HG03039 (cell line): Measurements from ENCODE around the gene RNU4-1.

Experiments used
- ATAC-seq: cut with Tn5 transposase; IDR thresholded peaks from one replicate; pipeline ENCODE4 v1.9.1; 2021; ENCODE audit warnings: mild to moderate bottlenecking, moderate library complexity; ENCODE audit not compliant: unreplicated experiment

The RNU4-1 gene

DNA sequence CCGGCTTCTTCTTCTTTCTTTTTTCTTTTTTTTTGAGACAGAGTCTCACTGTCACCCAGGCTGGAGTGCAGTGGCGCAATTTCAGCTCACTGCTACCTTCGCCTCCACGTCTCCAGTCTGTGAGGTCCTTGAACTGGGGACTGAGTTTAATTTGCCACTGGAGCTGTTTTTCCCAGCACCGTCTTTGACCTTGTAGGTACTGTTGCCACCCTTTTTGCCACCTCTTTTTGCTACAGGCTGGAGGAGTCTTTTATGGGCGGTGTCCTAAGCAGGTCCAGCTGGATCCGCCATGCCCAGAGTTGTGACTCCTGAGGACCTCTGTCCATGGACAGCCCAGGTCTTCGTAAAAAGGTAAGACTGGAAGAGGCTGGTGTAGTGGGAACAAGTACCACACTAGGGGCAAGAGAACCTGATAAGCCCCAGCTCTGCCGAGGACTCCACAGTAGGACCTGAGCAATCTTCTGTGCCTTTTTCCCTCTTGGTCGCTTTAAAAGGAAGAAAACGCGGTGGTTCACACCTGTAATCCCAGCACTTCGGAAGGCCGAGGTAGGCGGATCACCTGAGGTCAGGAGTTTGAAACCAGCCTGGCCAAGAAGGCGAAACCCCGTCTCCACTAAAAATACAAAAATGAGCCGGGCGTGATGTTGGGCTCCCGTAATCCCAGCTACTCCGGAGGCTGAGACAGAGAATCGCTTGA is 2.3 kb downstream of the RNU4-1 start:
- ATAC-seq = no peak

DNA sequence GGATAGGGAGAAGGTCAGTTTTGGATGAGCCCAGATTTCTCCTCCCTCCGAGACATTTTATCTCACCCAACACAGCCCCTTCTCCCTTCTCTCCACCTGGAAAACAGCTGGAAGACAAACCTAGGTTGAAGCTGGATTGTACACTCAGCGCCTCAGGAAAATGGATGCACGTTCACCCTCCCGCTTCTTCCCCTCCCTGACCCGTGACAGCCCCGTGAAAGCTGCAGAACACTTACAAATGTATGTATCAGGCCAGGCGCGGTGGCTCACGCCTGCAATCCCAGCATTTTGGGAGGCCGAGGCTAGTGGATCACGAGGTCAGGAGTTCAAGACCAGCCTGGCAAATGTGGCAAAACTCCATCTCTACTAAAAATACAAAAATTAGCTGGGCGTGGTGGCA is 5.5 kb downstream of the RNU4-1 start:
- no peak for ATAC-seq

DNA sequence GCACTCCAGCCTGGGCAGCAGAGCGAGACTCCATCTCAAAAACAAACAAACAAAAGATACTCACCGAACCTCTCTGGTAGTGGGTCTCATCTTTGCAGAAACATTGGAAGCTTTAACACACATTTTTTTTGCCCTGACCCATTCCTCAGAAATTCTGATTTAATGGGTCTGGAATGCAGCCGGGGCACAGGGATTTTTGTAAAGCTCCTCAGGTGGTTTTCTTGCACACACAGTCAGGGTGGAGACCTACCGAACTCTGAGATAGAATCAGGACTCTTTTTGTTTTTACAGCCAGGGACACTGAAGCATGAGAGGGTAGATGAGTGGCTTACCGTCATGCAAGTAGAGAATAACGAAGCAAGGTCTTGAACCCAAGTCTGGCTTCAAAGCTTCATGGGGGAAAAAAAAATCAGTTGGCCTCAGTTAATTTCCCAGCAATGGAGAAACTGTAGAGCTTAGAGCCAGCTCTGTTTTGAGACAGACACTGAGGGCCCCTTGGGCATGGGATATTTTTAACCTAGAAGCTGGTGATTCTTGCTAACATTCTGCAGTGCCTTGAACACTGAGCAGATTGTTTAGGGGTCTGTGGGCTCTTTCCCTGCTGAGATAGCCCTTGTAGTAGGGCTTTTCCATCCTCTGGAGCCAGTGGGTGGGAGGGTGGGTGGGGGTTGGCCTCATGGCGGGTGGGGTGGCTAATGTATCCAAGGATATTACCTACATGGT is 6.1 kb downstream of the RNU4-1 start:
- ATAC-seq = no peak

DNA sequence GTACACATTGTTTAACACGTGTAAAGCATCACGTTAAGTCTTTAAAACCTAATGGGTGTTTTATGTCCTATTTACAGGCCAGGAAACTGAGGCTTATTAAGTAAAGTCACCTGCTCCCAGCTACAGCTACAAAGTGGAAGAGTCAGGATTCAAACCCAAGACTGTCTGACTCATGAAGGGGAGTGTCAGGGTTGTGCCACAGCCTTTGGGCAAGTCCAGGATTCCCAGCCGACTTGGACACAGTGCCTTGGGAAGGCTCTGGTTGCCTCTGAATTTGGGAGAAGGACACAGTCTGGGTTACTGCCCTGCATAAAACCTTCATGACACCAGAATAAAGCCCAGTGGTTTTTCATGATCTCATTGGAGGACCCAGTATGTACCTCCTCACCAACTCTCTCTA is 8.7 kb downstream of the RNU4-1 start:
- no peak for ATAC-seq

DNA sequence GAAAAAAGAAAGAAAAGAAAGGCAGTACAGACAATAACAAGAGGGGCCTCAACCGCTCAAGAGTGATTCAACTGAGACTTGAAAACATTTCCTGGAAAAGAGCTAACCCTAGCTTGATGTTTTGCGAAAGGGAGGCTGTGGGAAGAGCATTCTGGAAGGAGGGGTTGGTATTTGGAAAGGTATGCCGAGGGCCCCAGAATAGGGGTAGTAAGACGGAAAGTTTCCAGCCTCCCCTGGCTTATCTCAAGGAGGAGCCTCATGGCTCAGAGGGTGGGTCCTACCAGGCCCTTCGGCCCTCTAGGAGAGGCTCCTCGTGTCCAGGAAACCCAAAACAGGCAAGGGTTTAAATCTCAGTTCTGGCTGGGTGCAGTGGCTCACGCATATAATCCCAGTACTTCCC is 9.7 kb downstream of the RNU4-1 start:
- no peak for ATAC-seq

DNA sequence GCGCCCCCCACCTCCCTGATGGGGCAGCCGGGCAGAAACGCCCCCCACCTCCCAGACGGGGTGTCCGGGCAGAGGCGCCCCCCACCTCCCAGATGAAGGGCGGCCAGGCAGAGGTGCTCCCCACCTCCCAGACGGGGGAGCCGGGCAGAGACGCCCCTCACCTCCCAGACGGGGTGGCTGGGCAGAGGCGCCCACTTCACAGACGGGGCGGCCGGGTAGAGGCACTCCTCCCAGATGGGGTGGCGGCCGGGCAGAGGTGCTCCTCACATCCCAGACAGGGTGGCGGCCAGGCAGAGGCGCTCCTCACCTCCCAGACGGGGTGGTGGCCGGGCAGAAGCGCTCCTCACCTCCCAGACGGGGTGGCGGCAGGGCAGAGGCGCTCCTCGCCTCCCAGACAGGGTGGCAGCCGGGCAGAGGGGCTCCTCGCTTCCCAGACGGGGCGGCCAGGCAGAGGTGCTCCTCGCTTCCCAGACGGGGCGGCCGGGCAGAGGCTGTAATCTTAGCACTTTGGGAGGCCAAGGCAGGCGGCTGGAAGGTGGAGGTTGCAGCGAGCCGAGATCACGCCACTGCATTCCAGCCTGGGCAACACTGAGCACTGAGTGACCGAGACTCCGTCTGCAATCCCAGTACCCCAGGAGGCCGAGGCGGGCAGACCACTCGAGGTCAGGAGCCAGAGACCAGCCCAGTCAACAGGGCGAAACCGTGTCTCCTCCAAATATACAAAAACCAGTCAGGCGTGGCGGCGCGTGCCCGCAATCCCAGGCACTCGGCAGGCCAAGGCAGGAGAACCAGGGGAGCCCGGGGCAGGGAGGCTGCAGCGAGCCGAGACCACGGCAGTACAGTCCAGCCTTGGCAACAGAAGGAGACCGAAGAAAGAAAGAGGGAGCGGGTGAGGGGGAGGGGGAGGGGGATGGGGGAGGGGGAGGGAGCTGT is 14.6 kb downstream of the RNU4-1 start:
- no peak for ATAC-seq

DNA sequence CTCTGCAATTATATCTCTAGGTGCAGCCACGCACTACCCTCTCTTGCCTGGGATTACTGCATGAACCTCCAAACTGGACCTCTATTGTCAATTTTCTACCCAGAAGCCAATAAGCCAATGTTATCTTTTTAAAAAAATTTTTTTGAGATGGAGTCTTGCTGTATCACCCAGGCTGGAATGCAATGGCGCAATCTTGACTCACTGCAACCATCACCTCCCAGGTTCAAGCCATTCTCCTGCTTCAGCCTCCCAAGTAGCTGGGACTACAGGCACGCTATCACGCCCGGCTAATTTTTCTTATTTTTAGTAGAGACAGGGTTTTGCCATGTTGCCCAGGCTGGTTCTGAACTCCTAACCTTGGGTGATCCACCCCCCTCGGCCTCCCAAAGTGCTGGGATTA is 16.3 kb downstream of the RNU4-1 start:
- ATAC-seq = no peak

DNA sequence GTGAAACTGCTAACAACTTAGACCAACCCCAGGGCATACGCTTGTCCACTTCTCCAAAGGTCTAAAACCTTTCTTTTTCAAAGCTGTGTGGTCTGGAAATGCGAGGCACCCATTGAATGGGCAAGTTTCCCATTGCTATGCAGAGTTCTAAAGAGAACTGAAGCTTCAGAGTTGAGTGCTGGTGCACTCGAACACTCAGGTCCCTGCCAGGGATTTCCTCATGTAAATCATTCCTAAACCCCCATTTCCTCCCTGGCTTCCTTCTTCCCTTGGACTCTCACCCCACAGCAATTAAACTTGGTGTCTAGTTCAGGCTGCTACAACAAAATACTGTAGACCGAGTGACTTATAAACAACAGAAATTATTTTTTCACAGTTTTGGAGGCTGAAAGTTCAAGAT is 25.3 kb downstream of the RNU4-1 start:
- no peak for ATAC-seq

DNA sequence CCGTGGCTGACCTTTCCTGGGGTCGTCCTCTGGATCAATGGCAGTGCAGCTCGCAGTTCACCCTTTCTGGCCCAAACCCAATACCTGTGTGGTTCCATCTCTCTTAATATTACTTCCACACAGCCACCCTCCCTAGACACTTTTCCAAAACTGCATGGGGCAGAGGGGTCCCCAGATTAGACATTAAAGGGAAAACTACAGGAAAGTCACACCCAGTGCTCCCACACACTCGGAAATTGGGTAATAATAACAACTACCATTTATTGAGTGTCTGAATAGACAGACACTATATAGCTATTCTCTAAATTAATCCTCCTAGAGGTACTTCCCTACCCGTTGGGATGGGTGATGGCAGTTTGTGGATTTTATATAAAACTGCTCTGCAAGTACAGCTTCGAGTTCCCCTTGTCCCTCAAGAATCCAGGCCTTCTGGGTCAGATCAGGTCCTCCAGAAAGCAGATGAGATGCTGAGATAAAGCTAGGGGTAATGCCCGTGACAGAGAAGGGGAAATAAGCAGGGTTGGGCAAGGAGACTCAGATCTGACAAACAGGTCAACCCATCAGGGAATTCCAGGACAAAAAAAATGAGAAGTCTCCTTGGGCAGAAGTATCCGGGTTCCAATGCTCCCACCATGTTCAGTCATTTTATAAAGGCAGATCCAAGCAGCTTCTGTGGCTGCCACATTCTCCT is 26.7 kb downstream of the RNU4-1 start:
- ATAC-seq = no peak

DNA sequence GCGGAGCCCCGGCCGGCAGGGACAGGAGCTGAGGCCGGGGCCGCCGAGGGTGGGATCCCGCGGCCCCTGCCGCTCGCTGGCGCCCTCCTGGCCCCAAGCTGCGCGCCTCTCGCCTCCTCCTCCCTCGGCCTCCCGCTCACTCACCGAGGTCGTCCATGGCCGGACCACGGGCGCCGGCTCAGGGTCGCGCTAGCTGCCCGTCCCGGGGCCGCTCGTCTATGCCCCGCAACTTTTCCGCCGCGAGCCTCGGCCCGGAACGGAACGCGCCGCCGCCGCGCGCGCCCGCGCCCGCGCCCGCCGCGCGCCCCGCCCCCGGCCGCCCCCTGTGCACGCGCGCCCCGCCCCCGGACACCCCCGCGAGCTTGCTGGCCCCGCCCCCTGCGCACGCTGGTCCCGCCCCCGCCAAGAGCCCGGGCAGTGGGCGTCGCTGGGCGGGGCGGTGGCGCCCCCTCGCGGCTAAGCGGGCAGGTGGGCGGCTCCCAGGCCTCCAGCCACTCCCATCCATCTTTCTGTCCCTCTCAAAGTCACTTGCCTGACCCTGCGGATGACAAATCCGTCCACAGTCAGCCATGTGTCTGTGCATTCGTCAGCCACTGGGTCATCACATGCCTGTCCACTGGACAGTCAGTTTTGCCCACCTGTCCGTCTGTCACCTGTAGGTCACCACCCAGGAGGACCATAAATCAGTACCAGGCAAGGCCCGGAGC is 27.4 kb downstream of the RNU4-1 start, which contains the start of gene PXN:
Gene PXN (minus strand): TSS at position 258 of the 707 bp plus-strand sequence. CDS start 101 bp downstream, at position 157.
- ATAC-seq = peak; percentile 46

DNA sequence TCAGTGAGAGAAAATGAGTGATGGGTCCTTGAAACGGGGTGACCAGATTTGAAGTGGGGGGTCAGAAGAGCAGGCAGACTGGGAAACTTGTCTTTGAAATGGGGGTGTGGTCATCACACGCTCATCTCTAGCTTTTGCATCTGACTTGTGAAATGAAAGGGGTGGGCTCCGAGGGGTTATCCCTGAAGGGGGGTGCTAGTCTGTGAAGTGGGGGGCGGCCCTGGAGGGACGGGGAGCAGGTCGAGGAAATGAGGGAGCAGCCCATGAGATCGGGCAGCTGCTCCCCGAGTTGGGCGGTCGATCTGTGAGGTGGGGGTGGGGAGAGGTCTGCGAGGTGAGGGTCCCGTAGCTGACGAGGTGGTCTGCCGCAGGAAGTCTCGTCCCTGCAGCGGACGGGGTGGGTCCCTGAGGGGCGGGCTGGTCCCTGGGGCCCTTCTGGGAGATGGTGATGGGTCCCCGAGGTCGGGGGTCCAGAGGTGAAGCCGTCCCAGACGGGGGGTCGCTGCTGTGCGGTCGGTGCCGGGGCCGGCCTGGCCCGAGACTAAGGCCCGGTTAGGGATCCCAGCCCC is 28.0 kb downstream of the RNU4-1 start:
- peak; percentile 38 for ATAC-seq

DNA sequence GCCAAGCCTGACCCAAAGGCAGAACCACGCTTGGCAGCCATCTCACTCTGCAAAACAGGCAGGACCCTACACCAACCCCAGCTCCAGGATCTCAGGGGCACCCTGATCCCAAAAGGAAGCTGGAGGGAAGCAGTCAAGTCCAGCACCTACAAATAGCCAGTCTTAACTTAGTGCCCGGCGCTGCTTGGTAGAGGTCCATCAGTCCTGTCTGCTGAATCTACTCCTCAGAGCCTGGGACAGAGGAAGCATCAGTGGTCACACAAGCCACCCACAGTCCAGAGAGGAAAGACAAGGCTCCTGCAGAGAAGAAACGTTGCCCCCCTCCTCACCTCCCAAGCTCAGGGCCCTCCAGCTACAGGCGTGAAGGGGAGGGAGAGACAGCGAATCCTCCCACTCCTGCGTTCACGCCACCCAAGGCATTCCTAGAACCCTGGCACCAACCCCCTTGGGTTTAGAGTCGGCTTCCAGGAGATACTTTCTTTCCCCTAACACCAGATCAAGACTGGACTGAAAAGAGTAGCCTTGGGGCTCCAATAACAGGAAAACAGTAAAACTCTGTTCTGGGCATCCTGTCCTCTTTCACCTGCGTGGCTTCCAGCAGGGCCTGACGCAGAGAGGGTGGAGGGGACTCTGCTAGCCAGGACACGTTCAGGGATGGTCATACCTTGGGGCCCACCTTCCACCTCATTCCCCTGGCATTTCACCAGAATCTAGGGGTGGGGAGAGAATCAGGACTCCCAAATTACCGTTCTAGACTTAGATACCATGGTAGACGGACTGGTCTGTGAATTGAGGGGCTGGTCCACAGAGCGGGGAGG is 28.7 kb downstream of the RNU4-1 start:
- ATAC-seq = no peak

DNA sequence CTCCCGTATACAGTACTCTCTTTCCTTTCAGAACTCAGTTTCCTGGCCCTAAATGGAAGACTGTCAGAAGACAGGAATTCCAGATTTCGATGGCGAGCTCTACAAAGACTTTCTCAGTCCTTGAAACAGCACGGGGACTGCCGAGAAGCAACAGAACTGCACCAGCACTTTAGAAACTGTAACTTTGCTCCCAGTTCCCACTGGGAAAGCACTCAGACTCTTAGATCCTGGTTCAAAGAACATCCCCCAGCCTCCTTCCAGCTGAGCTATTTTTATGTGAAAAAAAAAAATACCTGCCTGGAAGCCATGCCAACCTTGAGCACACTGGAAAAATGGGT is 29.3 kb downstream of the RNU4-1 start:
- ATAC-seq = no peak

DNA sequence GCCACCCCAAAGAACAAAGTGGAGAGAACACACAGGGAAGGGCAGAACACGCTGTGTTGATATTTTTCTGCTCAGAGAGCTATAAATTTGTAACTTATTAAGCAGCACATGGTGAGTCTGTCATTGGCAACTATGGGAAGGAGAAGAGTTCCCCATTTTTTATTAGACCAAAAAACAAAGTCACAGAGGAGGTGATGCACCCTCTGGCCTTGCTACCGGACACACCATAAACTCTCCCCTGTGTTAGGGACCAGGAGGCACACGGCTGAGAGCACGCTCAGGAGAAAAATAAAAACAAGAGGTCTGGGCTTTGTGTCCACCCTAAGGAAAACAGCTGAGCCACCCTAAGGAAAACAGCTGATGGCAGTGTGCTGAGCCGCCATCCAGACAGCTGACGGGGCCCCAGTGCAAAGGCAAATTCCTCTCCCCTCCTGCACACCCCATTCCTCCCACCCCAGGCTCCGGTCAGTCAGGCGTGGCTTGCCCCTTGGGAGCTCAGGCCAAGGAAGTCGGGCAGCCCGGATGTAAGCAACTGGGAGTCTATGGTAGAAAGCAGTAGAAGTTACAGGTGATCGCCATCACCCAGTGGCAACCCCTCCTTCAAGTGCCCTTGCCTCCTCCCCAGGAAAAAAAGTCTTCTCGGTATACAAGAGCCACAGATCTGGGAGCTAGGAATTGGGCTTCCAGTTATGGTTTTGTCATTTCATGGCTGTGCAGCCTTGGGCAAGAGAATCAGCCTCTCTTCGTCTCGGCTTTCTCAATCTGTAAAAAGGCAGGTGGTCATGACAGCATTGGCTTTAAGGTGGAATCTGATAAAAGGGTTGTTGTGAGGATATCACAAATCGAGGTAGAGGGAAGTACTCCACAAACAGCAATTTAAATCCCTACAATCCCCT is 29.9 kb downstream of the RNU4-1 start:
- ATAC-seq = no peak

DNA sequence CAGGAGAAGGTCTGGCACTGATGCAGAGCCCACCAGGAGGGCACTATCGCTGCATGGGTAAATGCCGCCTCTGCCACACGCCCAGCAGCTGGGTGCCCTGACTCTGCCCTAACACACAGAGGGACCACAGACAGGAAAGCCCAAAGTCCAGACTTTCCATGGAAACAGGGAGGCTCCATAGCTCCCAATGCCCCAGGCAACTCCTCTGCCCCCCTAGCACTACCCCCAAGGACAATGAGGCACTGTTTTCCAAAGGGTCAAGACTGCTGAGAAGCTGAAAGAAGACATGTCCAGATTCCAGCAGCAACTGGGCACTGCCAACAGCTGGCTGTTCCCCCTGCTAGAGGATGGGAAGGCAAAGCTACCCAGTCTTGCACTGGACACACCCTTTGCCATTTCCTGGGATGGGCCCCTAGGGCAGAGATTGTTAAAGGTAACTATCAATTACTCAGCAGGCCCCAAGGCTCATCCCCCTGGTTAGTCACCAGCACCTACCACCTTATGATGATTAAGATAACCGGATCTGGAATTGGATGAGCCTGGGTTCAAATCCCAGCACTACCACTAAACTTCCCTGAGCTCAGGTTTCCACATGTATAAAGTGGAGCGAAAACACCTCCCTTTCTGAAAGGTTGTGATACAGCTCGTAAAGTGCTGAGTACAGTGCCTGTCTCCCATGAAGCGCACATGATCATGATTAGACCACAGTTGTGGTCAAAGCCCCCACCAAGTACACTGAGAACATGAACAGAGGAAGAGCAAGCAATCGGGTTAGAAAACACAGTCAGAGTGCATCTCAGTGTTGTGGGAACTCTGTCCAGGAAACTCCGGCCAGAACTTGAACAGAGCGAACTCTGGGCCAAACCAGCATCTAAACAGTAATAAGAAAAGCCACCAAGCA is 30.8 kb downstream of the RNU4-1 start:
- ATAC-seq = no peak

DNA sequence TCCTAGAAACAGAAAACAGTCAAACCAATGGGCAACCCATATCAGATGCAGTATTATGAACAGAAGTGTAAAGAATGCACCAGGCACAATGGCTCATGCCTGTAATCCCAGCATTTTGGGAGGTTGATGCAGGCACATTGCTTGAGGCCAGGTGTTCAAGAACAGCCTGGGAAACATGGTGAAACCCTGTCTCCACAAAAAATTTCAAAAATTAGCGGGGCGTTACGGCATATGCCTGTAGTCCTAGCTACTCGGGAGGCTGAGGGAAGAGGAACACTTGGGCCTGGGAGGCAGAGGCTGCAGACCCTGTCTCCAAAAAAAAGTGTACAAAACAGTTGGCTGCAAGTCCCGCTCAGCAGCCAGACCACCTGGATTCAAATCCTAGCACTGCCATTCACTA is 32.4 kb downstream of the RNU4-1 start:
- no peak for ATAC-seq
